Measurements from ENCODE around the gene KRT36.

KRT36 gene

DNA sequence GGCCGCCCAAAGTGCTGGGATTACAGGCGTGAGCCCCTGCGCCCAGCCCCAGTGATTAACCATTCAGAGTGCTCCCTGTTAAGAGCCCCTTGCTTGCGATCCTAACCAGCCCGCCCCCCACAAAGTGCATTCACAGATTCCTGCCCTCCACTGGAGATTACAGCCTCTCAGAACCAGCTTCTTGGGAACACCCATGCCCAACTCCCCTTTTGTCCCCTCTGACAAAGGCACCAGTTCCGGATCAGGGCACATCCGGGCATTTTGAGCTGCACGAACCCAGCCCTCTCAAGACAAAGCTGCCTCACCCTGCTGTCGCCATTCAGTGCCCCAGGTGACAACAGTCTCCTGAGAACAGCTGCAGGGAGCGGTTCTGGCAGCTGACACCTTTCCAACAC, 39.2 kb upstream of the KRT36 start:
- no peak for TF ChIP-seq ZFX (IDR thresholded peaks at IDR 0.05; ENCODE audit: borderline replicate concordance)
- TF ChIP-seq CTCF (IDR thresholded peaks at IDR 0.05), result no peak
- H3K27ac ChIP-seq, result peak overlapping the region; percentile 87

DNA sequence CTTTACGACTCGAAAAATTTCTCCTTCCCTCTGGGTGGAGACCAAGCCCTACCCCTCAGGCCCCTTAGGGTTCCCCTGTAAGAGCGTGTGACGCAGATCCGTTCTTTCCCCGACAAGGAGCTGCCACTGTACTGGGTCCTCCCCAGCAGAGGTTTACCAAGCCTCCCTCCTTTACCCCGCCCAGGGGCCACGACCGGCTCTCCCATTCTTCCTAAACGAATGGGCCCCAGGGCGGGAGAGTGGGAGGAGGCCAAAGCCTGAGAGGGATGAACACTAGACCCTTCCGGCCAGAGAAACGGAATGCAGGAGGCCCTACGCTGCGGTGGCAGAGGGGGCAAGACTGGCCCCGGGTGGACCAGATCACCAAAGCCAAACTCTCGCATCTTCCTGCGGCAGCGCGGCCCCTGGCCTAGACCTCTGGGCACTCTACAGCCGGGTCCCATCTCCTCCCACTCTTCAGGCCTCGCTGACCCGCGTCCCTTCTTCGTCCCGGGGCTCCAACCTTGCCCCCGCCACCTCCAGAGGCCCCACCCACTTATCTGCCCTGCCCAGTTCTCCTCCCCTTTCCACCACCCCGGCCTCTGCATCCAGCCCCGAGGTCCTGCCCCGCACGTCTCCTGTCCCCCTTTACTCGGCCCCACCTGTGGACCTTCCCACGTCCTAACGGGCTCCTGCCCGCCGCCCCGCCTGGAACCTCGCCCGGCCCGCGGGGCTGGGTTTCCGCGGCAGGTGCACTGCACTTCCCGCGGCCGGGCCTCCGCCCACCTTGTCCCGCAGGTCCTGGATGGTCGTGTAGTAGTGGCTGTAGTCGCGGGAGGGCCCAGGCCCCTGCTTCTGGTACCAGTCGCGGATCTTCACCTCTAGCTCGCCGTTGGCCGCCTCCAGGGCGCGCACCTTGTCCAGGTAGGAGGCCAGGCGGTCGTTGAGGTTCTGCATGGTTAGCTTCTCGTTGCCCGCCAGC, 37.6 kb upstream of the KRT36 start:
- TF ChIP-seq ZFX (IDR thresholded peaks at IDR 0.05; ENCODE audit: borderline replicate concordance) (no peak), CTCF (IDR thresholded peaks at IDR 0.05) (peak; percentile 26; the same call in 1 of the 2 replicates)
- peak overlapping the region; percentile 87 for H3K27ac ChIP-seq

GRCh38 chr17:41524261-41524660, 34.6 kb upstream of the KRT36 start:
- TF ChIP-seq ZFX (IDR thresholded peaks at IDR 0.05; ENCODE audit: borderline replicate concordance) (no peak), CTCF (IDR thresholded peaks at IDR 0.05) (no peak)
- peak overlapping the region; percentile 87 for H3K27ac ChIP-seq

- TF ChIP-seq ZFX (IDR thresholded peaks at IDR 0.05; ENCODE audit: borderline replicate concordance) (no peak), CTCF (IDR thresholded peaks at IDR 0.05) (no peak)
- H3K27ac ChIP-seq, result peak overlapping the region; percentile 87
Measured at GRCh38 chr17:41523787-41524186, 34.1 kb upstream of the KRT36 start.

- peak overlapping the region; percentile 87 for H3K27ac ChIP-seq
- TF ChIP-seq ZFX (IDR thresholded peaks at IDR 0.05; ENCODE audit: borderline replicate concordance) (no peak), CTCF (IDR thresholded peaks at IDR 0.05) (no peak)
Measured at GRCh38 chr17:41523225-41523593, 33.5 kb upstream of the KRT36 start.

DNA sequence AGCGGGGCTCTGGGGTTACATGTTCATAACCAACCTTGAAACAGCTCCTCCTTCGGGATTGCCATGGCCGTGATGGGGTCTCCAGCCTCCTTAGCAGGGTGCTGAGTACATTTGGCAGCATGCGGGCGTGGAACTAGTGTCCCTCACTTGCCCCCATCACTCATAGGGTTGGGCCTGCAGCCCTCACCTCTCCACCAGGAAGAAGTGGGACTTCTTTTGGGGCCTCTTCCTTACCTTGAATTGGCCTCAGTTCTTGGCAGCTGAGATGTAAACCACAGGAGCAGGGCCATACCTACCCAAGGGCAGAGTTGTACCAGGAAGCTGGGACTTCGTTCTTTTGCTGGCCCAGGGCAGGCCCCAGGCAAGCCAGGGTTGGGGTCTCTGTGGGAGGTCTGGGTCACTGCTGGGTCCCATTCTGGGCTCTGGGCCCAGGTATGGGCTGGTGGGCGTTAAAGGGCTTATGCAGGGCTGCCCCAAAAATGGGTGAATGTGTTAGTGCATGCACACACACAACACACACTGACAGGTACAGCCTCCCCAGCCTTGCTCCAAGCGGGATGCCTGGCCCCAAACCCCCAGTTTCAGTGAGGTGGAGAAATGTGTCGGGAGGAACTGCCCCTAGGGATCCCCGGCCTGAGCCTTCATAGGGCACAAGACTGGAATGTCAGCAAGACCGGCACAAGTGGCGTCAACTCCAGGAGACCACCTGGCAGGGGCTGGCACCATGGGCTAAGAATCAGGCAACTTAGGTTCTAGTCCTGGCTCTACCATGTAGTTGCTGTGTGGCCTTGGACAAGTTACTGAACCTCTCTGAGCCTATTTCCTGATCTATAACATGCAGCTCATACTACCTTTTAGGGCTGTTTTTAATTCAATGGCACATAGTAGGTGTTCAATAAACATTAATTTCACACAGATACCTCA, 32.9 kb upstream of the KRT36 start:
- TF ChIP-seq CTCF (IDR thresholded peaks at IDR 0.05) (no peak), ZFX (IDR thresholded peaks at IDR 0.05; ENCODE audit: borderline replicate concordance) (no peak)
- peak overlapping the region; percentile 87 for H3K27ac ChIP-seq
